ENCODE results near the gene EYA2. TPM values are rescaled to one million over a fixed set of nuclear protein-coding genes. Genes with fewer than 3 reads are reported as not detected.
"Not testable (repeated sequence)": the region's sequence is repeated elsewhere in the genome, so short reads cannot be mapped to it uniquely, and the experiment has no call there.

The EYA2 gene
- total RNA-seq, 6 experiments from 2014 or later = 0.14 to 0.51 (median 0.28) TPM; not detected in 1

- H3K4me3 Mint-ChIP-seq = no peak overlapping the region
- peaks cover 19% of the 10 kb centered on the region for H3K27me3 Mint-ChIP-seq (ENCODE audit: insufficient read depth)
- no peak for TF ChIP-seq CTCF (IDR thresholded peaks at IDR 0.05)
- H3K9me3 Mint-ChIP-seq = peaks cover 4% of the 10 kb centered on the region
- H3K4me1 Mint-ChIP-seq (ENCODE audit: low read depth) = peaks cover 7% of the 10 kb centered on the region
- H3K27ac Mint-ChIP-seq = no peak overlapping the region
- no peak for DNase-seq
- H3K36me3 Mint-ChIP-seq (ENCODE audit: low read depth) = no peaks in the 10 kb centered on the region
These were observed 21.1 kb downstream of the EYA2 start for GRCh38 chr20:46915575-46916257.

- H3K36me3 Mint-ChIP-seq (ENCODE audit: low read depth) = no peaks in the 10 kb centered on the region
- no peak for TF ChIP-seq CTCF (IDR thresholded peaks at IDR 0.05)
- peaks cover 4% of the 10 kb centered on the region for H3K9me3 Mint-ChIP-seq
- peaks cover 17% of the 10 kb centered on the region for H3K27me3 Mint-ChIP-seq (ENCODE audit: insufficient read depth)
- H3K4me1 Mint-ChIP-seq (ENCODE audit: low read depth) = peaks cover 7% of the 10 kb centered on the region
- H3K4me3 Mint-ChIP-seq = no peak overlapping the region
- no peak for DNase-seq
- H3K27ac Mint-ChIP-seq = no peak overlapping the region
These were observed 21.6 kb downstream of the EYA2 start for GRCh38 chr20:46916258-46916603.

GRCh38 chr20:46917155-46917554, 22.5 kb downstream of the EYA2 start:
- H3K4me3 Mint-ChIP-seq = no peak overlapping the region
- no peak for DNase-seq
- peaks cover 20% of the 10 kb centered on the region for H3K27me3 Mint-ChIP-seq (ENCODE audit: insufficient read depth)
- peaks cover 4% of the 10 kb centered on the region for H3K9me3 Mint-ChIP-seq
- no peak for TF ChIP-seq CTCF (IDR thresholded peaks at IDR 0.05)
- H3K27ac Mint-ChIP-seq = no peak overlapping the region
- no peaks in the 10 kb centered on the region for H3K36me3 Mint-ChIP-seq (ENCODE audit: low read depth)
- peaks cover 7% of the 10 kb centered on the region for H3K4me1 Mint-ChIP-seq (ENCODE audit: low read depth)

GRCh38 chr20:46920114-46920513, 25.5 kb downstream of the EYA2 start:
- H3K9me3 Mint-ChIP-seq = no peaks in the 10 kb centered on the region

GRCh38 chr20:46922841-46923240, 28.2 kb downstream of the EYA2 start:
- H3K4me1 Mint-ChIP-seq (ENCODE audit: low read depth); H3K36me3 Mint-ChIP-seq (ENCODE audit: low read depth); H3K27ac Mint-ChIP-seq; DNase-seq; H3K9me3 Mint-ChIP-seq; H3K4me3 Mint-ChIP-seq: not testable (repeated sequence)
- H3K27me3 Mint-ChIP-seq (ENCODE audit: insufficient read depth) = peaks cover 12% of the 10 kb centered on the region

More at GRCh38 chr20:46920114-46920513, 25.5 kb downstream of the EYA2 start:
- Mint-ChIP-seq H3K4me3 (no peak overlapping the region), H3K36me3 (ENCODE audit: low read depth) (no peaks in the 10 kb centered on the region), H3K4me1 (ENCODE audit: low read depth) (peaks cover 7% of the 10 kb centered on the region), H3K27me3 (ENCODE audit: insufficient read depth) (peaks cover 14% of the 10 kb centered on the region), H3K27ac (no peak overlapping the region)
- no peak for DNase-seq
- TF ChIP-seq CTCF (IDR thresholded peaks at IDR 0.05) = no peak

- Mint-ChIP-seq H3K27ac (no peak overlapping the region), H3K9me3 (no peaks in the 10 kb centered on the region), H3K36me3 (ENCODE audit: low read depth) (no peaks in the 10 kb centered on the region), H3K4me3 (no peak overlapping the region), H3K27me3 (ENCODE audit: insufficient read depth) (peaks cover 12% of the 10 kb centered on the region), H3K4me1 (ENCODE audit: low read depth) (peaks cover 1% of the 10 kb centered on the region; the same call in 1 of the 2 replicates)
- DNase-seq = no peak
- no peak for TF ChIP-seq CTCF (IDR thresholded peaks at IDR 0.05)
These were observed 28.9 kb downstream of the EYA2 start for GRCh38 chr20:46923550-46923949.
